ENCODE measurements around the gene OPN3. TPM values are rescaled to one million over a fixed set of nuclear protein-coding genes. Genes with fewer than 3 reads are reported as not detected.

The OPN3 gene
- total RNA-seq, 2 experiments from 2014 or later: 10.7 to 18.9 TPM

GRCh38 chr1:241652012-241652411 lies 11.8 kb upstream of the OPN3 start, which contains the start of gene WDR64:
Gene WDR64 (plus strand): TSS chr1:241652281. CDS start chr1:241652485, 204 bp downstream.
- H3K9me3 ChIP-seq (ENCODE audit: low read length): no peaks in the 10 kb centered on the region
- intact Hi-C loops (cut with micrococcal nuclease; ENCODE audit: unreplicated experiment): loop anchor here (5.0 kb wide), 1 partner anchor 50 kb away; no protein-coding TSS in a partner anchor
- H3K79me2 ChIP-seq (ENCODE audit: insufficient read depth, low read depth, low read length): no peaks in the 10 kb centered on the region
- H3K4me3 ChIP-seq (ENCODE audit: low read depth, low read length, poor library complexity, severe bottlenecking): no peak within 1 kb of the TSS
- ChIA-PET CTCF (ENCODE audit: unreplicated experiment) (no interaction called here), POLR2A (no interaction called here)
- H3K27ac ChIP-seq (ENCODE audit: low read depth, low read length, poor library complexity, severe bottlenecking): no peak within 1 kb of the TSS
- no TSS peak for BruUV-seq (replicated peaks)
- no peaks in the 10 kb centered on the region for H3K36me3 ChIP-seq (ENCODE audit: insufficient read depth, low read length)
- no peaks in the 10 kb centered on the region for H3K4me1 ChIP-seq (ENCODE audit: insufficient read depth, low read length, poor library complexity, severe bottlenecking)
- no peak within 1 kb of the TSS for H2AFZ ChIP-seq (ENCODE audit: low read length)
- H3K9me2 ChIP-seq (ENCODE audit: insufficient read depth, low read length): no peaks in the 10 kb centered on the region
- no peak for DNase-seq (ENCODE audit: low spot score)
- H4K20me1 ChIP-seq (ENCODE audit: insufficient read depth, low read length): no peaks in the 10 kb centered on the region
- no peak within 1 kb of the TSS for H3K4me2 ChIP-seq (ENCODE audit: low read length)
- TF ChIP-seq, protein P1, sequence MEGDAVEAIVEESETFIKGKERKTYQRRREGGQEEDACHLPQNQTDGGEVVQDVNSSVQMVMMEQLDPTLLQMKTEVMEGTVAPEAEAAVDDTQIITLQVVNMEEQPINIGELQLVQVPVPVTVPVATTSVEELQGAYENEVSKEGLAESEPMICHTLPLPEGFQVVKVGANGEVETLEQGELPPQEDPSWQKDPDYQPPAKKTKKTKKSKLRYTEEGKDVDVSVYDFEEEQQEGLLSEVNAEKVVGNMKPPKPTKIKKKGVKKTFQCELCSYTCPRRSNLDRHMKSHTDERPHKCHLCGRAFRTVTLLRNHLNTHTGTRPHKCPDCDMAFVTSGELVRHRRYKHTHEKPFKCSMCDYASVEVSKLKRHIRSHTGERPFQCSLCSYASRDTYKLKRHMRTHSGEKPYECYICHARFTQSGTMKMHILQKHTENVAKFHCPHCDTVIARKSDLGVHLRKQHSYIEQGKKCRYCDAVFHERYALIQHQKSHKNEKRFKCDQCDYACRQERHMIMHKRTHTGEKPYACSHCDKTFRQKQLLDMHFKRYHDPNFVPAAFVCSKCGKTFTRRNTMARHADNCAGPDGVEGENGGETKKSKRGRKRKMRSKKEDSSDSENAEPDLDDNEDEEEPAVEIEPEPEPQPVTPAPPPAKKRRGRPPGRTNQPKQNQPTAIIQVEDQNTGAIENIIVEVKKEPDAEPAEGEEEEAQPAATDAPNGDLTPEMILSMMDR (conservative IDR thresholded peaks at IDR 0.05; ENCODE audit: low read length): no peak
- TF ChIP-seq EZH2phosphoT487 (IDR thresholded peaks at IDR 0.05; ENCODE audit: borderline replicate concordance, low read depth, low read length): no peak

DNA sequence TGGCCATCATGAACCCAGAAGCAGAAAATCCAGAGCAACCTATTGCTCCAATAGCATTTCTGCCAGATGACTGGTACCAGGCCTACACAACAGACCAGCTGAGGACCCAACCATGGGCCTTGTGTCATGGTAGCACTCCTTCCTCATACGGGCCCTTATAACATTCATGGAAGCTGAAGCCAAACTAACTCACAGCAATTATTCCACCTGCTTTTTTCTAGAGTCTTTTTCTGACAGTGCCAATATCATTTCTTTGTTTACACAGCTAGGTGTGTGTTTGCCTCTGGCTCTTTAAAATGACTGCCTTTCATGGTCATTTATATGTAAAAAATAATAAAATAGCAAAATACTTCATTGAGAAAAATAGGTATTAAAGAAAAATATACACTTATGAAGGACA lies 8.0 kb upstream of the OPN3 start:
- Histone ChIP-seq H3K36me3 (ENCODE audit: insufficient read depth, low read length) (no peaks in the 10 kb centered on the region), H3K4me1 (ENCODE audit: insufficient read depth, low read length, poor library complexity, severe bottlenecking) (no peaks in the 10 kb centered on the region), H3K9me3 (ENCODE audit: low read length) (no peaks in the 10 kb centered on the region), H3K27ac (ENCODE audit: low read depth, low read length, poor library complexity, severe bottlenecking) (no peak overlapping the region), H4K20me1 (ENCODE audit: insufficient read depth, low read length) (no peaks in the 10 kb centered on the region), H3K9me2 (ENCODE audit: insufficient read depth, low read length) (no peaks in the 10 kb centered on the region), H2AFZ (ENCODE audit: low read length) (no peak overlapping the region), H3K4me3 (ENCODE audit: low read depth, low read length, poor library complexity, severe bottlenecking) (no peak overlapping the region), H3K4me2 (ENCODE audit: low read length) (no peak overlapping the region), H3K79me2 (ENCODE audit: insufficient read depth, low read depth, low read length) (no peaks in the 10 kb centered on the region)
- POLR2A ChIA-PET: interaction anchor here (0.5 kb wide), 1 partner anchor 30 kb away, joined by 3 read pairs; no protein-coding TSS in a partner anchor
- intact Hi-C loops (cut with micrococcal nuclease; ENCODE audit: unreplicated experiment): no loop called here
- DNase-seq (ENCODE audit: low spot score): no peak
- BruUV-seq (replicated peaks): no TSS peak
- TF ChIP-seq EZH2phosphoT487 (IDR thresholded peaks at IDR 0.05; ENCODE audit: borderline replicate concordance, low read depth, low read length): no peak
- TF ChIP-seq, protein P1 (conservative IDR thresholded peaks at IDR 0.05; ENCODE audit: low read length): no peak
- CTCF ChIA-PET (ENCODE audit: unreplicated experiment): no interaction called here

GRCh38 chr1:241647658-241648057 lies 7.5 kb upstream of the OPN3 start:
- no peak overlapping the region for H3K27ac ChIP-seq (ENCODE audit: low read depth, low read length, poor library complexity, severe bottlenecking)
- no peak overlapping the region for H3K4me2 ChIP-seq (ENCODE audit: low read length)
- H3K9me2 ChIP-seq (ENCODE audit: insufficient read depth, low read length): no peaks in the 10 kb centered on the region
- CTCF ChIA-PET (ENCODE audit: unreplicated experiment): no interaction called here
- DNase-seq (ENCODE audit: low spot score): no peak
- POLR2A ChIA-PET: interaction anchor here (0.6 kb wide), 1 partner anchor 26 kb away, joined by 8 read pairs; no protein-coding TSS in a partner anchor
- H4K20me1 ChIP-seq (ENCODE audit: insufficient read depth, low read length): no peaks in the 10 kb centered on the region
- H3K9me3 ChIP-seq (ENCODE audit: low read length): no peaks in the 10 kb centered on the region
- no TSS peak for BruUV-seq (replicated peaks)
- H3K79me2 ChIP-seq (ENCODE audit: insufficient read depth, low read depth, low read length): no peaks in the 10 kb centered on the region
- TF ChIP-seq, protein P1 (conservative IDR thresholded peaks at IDR 0.05; ENCODE audit: low read length): no peak
- no peak for TF ChIP-seq EZH2phosphoT487 (IDR thresholded peaks at IDR 0.05; ENCODE audit: borderline replicate concordance, low read depth, low read length)
- no peak overlapping the region for H3K4me3 ChIP-seq (ENCODE audit: low read depth, low read length, poor library complexity, severe bottlenecking)
- no peaks in the 10 kb centered on the region for H3K4me1 ChIP-seq (ENCODE audit: insufficient read depth, low read length, poor library complexity, severe bottlenecking)
- intact Hi-C loops (cut with micrococcal nuclease; ENCODE audit: unreplicated experiment): no loop called here
- H2AFZ ChIP-seq (ENCODE audit: low read length): no peak overlapping the region
- H3K36me3 ChIP-seq (ENCODE audit: insufficient read depth, low read length): no peaks in the 10 kb centered on the region
